Muscle of leg (tissue), 11 donors: ENCODE data around the gene RNF213. TPM values are rescaled to one million over a fixed set of nuclear protein-coding genes. Genes with fewer than 3 reads are reported as not detected.
A peak's percentile ranks its signal among the peaks of the same experiment; 100 is the strongest.

Source experiments
- DNase-seq: peaks from one replicate; pipeline ENCODE4 v3.0.0; 2013
- H3K27ac ChIP-seq: one replicate; pipeline ENCODE4 v1.5.1; 2013; ENCODE audit warnings: mild to moderate bottlenecking, low read length, control low read depth
- H3K27me3 ChIP-seq: one replicate; pipeline ENCODE4 v1.6.1; 2013; ENCODE audit warnings: low read length; ENCODE audit not compliant: control insufficient read depth, insufficient read depth
- H3K36me3 ChIP-seq: one replicate; pipeline ENCODE4 v1.6.1; 2013; ENCODE audit warnings: low read length; ENCODE audit not compliant: control insufficient read depth, insufficient read depth
- H3K4me1 ChIP-seq: one replicate; pipeline ENCODE4 v1.6.1; 2013; ENCODE audit warnings: low read length; ENCODE audit not compliant: control insufficient read depth, insufficient read depth
- H3K4me3 ChIP-seq: one replicate; pipeline ENCODE4 v1.5.1; 2013; ENCODE audit warnings: low read length, control low read depth
- H3K9me3 ChIP-seq: replicated peaks from 2 replicates; pipeline ENCODE4 v1.6.1; 2013; ENCODE audit warnings: low read depth, low read length; ENCODE audit not compliant: control insufficient read depth
- WGBS: methylation state at CpG from one replicate; pipeline ENCODE4 v1.1.5; 2013; ENCODE audit warnings: missing lambda C conversion rate; ENCODE audit not compliant: insufficient coverage; 5-methylcytosine and 5-hydroxymethylcytosine counted together
- polyA plus RNA-seq, 8 donors: library from polyadenylated mRNA; unstranded; fragments of 120-200 nt; gene quantifications; one replicate each; pipeline versions ENCODE4 v1.2.1 to v1.2.3, GENCODE V29; 2013; ENCODE audit warnings: inconsistent platforms in 1 of 8, low replicate concordance in 1 of 8; ENCODE audit not compliant: insufficient read length in 8 of 8, insufficient read depth in 1 of 8
- total RNA-seq: library from RNA; stranded (reverse); fragments of 120-200 nt; gene quantifications from one replicate; pipeline ENCODE4 v1.2.4, GENCODE V29; 2013

RNF213 gene
- total and polyA plus RNA-seq, 9 donors: 23.0 to 43.0 (median 32.9) TPM

GRCh38 chr17:80413771-80414507, 153.3 kb downstream of the RNF213 start:
- DNase-seq: no peak
- H3K9me3 ChIP-seq: no peaks in the 10 kb centered on the region
- H3K27me3 ChIP-seq: peaks cover 5% of the 10 kb centered on the region
- peaks cover 15% of the 10 kb centered on the region for H3K4me1 ChIP-seq
- 51% methylated on average over 25 of the region's 26 CpGs for WGBS
- H3K27ac ChIP-seq: no peak overlapping the region
- H3K36me3 ChIP-seq: peaks cover 15% of the 10 kb centered on the region
- H3K4me3 ChIP-seq: peak overlapping the region; percentile 96

DNA sequence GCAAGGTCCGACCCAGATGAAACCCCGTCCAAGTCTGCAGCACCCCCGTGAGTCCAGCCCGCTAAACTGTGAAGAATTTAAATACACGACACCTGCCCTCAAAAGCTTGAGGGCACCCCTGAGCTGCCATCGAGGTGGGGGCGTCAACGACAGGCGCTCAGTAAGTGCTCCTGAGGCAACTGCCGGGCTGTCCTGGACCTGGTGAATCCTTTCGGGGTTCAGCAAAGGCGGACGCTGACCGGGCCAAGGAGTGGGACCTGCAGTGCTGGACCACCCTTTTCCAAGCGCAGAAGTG, 153.8 kb downstream of the RNF213 start:
- DNase-seq: no peak
- Histone ChIP-seq H3K27me3 (peaks cover 5% of the 10 kb centered on the region), H3K27ac (peak overlapping the region; percentile 98), H3K4me3 (peak overlapping the region; percentile 96), H3K36me3 (peaks cover 15% of the 10 kb centered on the region), H3K4me1 (peaks cover 15% of the 10 kb centered on the region), H3K9me3 (no peaks in the 10 kb centered on the region)
- 2% methylated on average over 15 of the region's 15 CpGs for WGBS

DNA sequence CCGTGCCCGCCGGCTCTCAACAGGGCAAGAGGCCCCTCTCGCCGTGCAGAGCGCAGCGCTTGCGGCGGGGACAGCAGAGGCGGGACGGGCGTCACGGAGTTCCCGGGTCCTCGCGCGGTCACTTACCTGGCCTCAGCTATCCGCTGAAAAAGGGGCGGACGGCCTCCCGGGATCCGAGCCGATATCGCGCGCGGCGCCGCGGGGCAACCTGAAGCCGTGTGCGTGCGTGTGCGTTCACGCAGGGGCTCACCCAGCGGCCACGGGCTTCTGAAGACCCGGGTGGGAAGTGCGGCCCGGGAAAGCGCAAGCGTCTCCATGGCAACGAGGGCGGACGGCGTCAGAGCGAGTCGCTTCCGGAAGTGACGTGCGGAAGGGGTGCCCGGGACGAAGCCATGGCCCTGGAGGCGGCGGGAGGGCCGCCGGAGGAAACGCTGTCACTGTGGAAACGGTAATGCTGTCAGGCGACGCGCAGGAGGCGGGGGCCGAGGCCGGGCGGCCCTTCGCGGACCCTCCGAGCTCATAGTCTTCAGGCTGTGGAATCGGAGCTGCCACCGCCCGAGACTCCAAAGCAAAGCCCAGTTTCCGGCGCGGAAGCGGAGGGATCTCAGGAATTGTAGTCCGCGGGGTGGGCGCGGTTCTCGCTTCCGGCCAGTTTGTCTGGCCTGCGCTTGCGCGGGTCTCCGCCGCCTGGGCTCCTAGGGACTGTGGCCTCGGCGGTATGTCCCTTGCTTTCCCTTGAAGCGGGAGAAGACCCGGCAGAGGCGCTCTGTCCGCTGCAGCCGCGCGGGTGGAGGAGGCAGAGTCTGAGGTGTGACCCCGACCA, 154.4 kb downstream of the RNF213 start, which contains the start of gene ENDOV:
Gene ENDOV (plus strand): TSS at position 365 of the 823 bp plus-strand sequence. CDS start 28 bp downstream, at position 393.
- WGBS: under 1% methylated on average over 97 of the region's 97 CpGs
- DNase-seq: peak; percentile 98
- Histone ChIP-seq H3K36me3 (peaks cover 18% of the 10 kb centered on the region), H3K4me1 (peaks cover 15% of the 10 kb centered on the region), H3K9me3 (no peaks in the 10 kb centered on the region), H3K4me3 (peak within 1 kb of the TSS; percentile 96), H3K27ac (peak within 1 kb of the TSS; percentile 98), H3K27me3 (peaks cover 5% of the 10 kb centered on the region)

DNA sequence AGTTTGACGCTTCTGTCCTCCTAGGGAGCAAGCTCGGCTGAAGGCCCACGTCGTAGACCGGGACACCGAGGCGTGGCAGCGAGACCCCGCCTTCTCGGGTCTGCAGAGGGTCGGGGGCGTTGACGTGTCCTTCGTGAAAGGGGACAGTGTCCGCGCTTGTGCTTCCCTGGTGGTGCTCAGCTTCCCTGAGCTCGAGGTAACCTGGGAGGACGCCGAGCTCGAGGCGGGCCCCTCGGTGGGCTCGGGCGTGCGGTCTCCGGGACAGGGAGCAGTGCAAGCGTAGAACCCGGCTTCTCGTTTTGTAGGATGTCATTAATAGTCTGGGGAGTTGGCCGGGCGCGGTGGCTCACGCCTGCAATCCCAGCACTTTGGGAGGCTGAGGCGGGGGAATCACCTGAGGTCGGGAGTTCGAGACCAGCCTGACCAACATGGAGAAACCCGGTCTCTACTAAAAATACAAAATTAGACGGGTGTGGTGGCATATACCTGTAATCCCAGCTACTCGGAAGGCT, 155.0 kb downstream of the RNF213 start:
- Histone ChIP-seq H3K4me1 (peaks cover 15% of the 10 kb centered on the region), H3K27ac (peak overlapping the region; percentile 98), H3K36me3 (peaks cover 22% of the 10 kb centered on the region), H3K27me3 (peaks cover 5% of the 10 kb centered on the region), H3K4me3 (peak overlapping the region; percentile 96), H3K9me3 (no peaks in the 10 kb centered on the region)
- WGBS: 13% methylated on average over 28 of the region's 39 CpGs
- DNase-seq: no peak

GRCh38 chr17:80416260-80416939, 155.7 kb downstream of the RNF213 start:
- no peaks in the 10 kb centered on the region for H3K9me3 ChIP-seq
- peak overlapping the region; percentile 96 for H3K4me3 ChIP-seq
- H3K36me3 ChIP-seq: peaks cover 22% of the 10 kb centered on the region
- H3K27me3 ChIP-seq: peaks cover 5% of the 10 kb centered on the region
- DNase-seq: no peak
- 88% methylated on average over 6 of the region's 7 CpGs for WGBS
- H3K27ac ChIP-seq: no peak overlapping the region
- peaks cover 15% of the 10 kb centered on the region for H3K4me1 ChIP-seq

DNA sequence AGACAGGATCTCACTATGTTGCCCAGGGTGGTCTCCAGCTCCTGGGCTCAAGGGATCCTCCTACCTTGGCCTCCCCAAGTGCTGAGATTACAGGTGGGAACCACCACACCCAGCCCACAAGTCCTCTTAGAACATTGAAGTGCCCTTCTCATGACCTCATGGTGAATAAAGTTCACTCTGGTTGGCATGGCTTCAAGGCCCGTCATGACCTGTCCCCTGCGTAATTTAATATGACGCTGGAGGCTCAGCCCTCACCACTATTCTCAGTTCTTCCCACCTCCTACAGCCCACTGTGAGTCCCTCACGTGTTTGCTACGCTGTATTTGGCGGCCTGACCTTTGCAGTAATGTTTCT, 156.3 kb downstream of the RNF213 start:
- Histone ChIP-seq H3K9me3 (no peaks in the 10 kb centered on the region), H3K27ac (no peak overlapping the region), H3K4me3 (no peak overlapping the region), H3K36me3 (peaks cover 22% of the 10 kb centered on the region), H3K4me1 (peaks cover 15% of the 10 kb centered on the region), H3K27me3 (peaks cover 5% of the 10 kb centered on the region)
- no peak for DNase-seq
- WGBS: 87% methylated on average over 5 of the region's 6 CpGs

- Histone ChIP-seq H3K9me3 (no peaks in the 10 kb centered on the region), H3K36me3 (peaks cover 22% of the 10 kb centered on the region), H3K27me3 (peaks cover 5% of the 10 kb centered on the region), H3K4me3 (no peak overlapping the region), H3K27ac (no peak overlapping the region), H3K4me1 (peaks cover 15% of the 10 kb centered on the region)
- 93% methylated on average over 9 of the region's 11 CpGs for WGBS
- no peak for DNase-seq
Measured at GRCh38 chr17:80418589-80418988, 157.9 kb downstream of the RNF213 start.

DNA sequence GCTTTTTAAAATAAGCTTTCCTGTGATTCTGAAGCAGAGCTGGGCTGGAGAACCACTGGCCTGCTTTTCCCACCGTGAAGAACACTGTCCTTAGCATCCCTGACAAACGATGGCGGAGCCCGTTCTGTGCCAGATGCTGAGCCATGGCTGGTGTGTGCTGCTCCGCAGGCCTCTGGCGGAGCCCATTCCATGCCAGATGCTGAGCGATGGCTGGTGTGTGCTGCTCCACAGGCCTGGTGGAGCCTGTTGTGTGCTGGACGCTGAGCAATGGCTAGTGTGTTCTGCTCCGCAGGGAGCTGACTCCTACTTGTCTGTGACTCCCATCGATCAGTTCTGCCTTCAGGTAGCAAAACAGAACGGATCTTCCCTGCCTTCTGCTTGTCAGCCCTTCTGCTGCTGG, 158.6 kb downstream of the RNF213 start:
- no peak overlapping the region for H3K27ac ChIP-seq
- H3K4me1 ChIP-seq: peaks cover 9% of the 10 kb centered on the region
- WGBS: 77% methylated on average over 11 of the region's 11 CpGs
- no peak for DNase-seq
- H3K9me3 ChIP-seq: no peaks in the 10 kb centered on the region
- H3K36me3 ChIP-seq: peaks cover 22% of the 10 kb centered on the region
- H3K4me3 ChIP-seq: no peak overlapping the region
- no peaks in the 10 kb centered on the region for H3K27me3 ChIP-seq

DNA sequence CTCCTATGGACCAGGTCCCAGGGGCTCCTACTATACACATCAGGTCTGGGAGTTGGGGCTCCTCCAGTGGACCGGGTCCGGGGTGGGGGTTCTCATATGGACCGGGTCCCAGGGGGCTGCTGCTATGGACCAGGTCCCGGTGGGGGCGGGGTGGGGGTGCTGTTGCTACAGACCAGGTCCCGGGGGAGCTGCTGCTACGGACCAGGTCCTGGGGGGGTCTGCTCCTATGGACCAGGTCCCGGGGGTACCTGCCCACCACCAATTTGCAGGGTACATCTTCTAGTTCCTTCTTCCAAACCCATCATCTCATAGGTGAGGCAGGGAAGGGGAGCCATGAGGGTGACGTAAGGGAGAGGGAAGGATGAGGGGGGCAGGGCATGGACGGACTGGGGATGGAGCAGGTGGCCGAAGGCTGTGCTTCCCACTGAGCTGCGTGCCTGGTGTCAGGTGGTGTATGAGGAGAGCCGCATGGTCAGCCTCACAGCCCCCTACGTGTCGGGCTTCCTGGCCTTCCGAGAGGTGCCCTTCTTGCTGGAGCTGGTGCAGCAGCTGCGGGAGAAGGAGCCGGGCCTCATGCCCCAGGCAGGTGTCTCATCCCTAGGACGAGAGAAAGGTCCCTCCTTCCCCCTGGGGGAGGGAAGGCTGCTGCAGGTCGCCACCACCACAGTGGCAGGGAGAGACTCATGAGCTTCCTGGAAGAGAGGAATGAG, 160.9 kb downstream of the RNF213 start:
- WGBS: 60% methylated on average over 10 of the region's 20 CpGs
- Histone ChIP-seq H3K9me3 (no peaks in the 10 kb centered on the region), H3K36me3 (peaks cover 22% of the 10 kb centered on the region), H3K4me1 (no peaks in the 10 kb centered on the region), H3K27ac (no peak overlapping the region), H3K4me3 (no peak overlapping the region), H3K27me3 (no peaks in the 10 kb centered on the region)
- DNase-seq: no peak
